ENCODE measurements around the gene RNF225.
"Not testable (repeated sequence)": the region's sequence is repeated elsewhere in the genome, so short reads cannot be mapped to it uniquely, and the experiment has no call there.

RNF225 gene

GRCh38 chr19:58387338-58388174 is 7.9 kb upstream of the RNF225 start:
- DNase-seq (ENCODE audit: low read depth, low spot score), result no peak

- DNase-seq (ENCODE audit: low read depth, low spot score), result no peak
These were observed 7.3 kb upstream of the RNF225 start for GRCh38 chr19:58388175-58388526.

- no peak for DNase-seq (ENCODE audit: low read depth, low spot score)
These were observed 2.3 kb upstream of the RNF225 start for GRCh38 chr19:58392945-58393724.

- no peak for DNase-seq (ENCODE audit: low read depth, low spot score)
These were observed 1.8 kb upstream of the RNF225 start for GRCh38 chr19:58393725-58394033.

GRCh38 chr19:58394821-58395219 is 636 bp upstream of the RNF225 start:
- no peak for DNase-seq (ENCODE audit: low read depth, low spot score)

- DNase-seq (ENCODE audit: low read depth, low spot score), result no peak
These were observed 647 bp downstream of the RNF225 start for GRCh38 chr19:58395979-58396627.

GRCh38 chr19:58396691-58397532 is 1.5 kb downstream of the RNF225 start:
- no peak for DNase-seq (ENCODE audit: low read depth, low spot score)

GRCh38 chr19:58397533-58398037 is 2.1 kb downstream of the RNF225 start:
- DNase-seq (ENCODE audit: low read depth, low spot score), result no peak

GRCh38 chr19:58398087-58398486 is 2.6 kb downstream of the RNF225 start:
- no peak for DNase-seq (ENCODE audit: low read depth, low spot score)

GRCh38 chr19:58398545-58398944 is 3.1 kb downstream of the RNF225 start:
- DNase-seq (ENCODE audit: low read depth, low spot score), result no peak

GRCh38 chr19:58399903-58400302 is 4.4 kb downstream of the RNF225 start:
- no peak for DNase-seq (ENCODE audit: low read depth, low spot score)

- no peak for DNase-seq (ENCODE audit: low read depth, low spot score)
These were observed 5.0 kb downstream of the RNF225 start for GRCh38 chr19:58400316-58400915.

- DNase-seq (ENCODE audit: low read depth, low spot score), result peak; percentile 99
These were observed 5.7 kb downstream of the RNF225 start for GRCh38 chr19:58400916-58401839.

GRCh38 chr19:58401840-58402421 is 6.5 kb downstream of the RNF225 start:
- no peak for DNase-seq (ENCODE audit: low read depth, low spot score)

- DNase-seq (ENCODE audit: low read depth, low spot score), result not testable (repeated sequence)
These were observed 8.5 kb downstream of the RNF225 start for GRCh38 chr19:58403920-58404478.

GRCh38 chr19:58406818-58407657 is 11.6 kb downstream of the RNF225 start:
- DNase-seq (ENCODE audit: low read depth, low spot score), result no peak

- DNase-seq (ENCODE audit: low read depth, low spot score), result no peak
These were observed 12.2 kb downstream of the RNF225 start for GRCh38 chr19:58407658-58408151.
